ENCODE measurements around the gene RAPGEF2. TPM values are rescaled to one million over a fixed set of nuclear protein-coding genes. Genes with fewer than 3 reads are reported as not detected.

The RAPGEF2 gene
- total and polyA plus RNA-seq, 2 of the 8 experiments (the other 6 are each of a cell fraction or from before 2014, with no cell fraction given): 24.4 to 48.6 TPM

DNA sequence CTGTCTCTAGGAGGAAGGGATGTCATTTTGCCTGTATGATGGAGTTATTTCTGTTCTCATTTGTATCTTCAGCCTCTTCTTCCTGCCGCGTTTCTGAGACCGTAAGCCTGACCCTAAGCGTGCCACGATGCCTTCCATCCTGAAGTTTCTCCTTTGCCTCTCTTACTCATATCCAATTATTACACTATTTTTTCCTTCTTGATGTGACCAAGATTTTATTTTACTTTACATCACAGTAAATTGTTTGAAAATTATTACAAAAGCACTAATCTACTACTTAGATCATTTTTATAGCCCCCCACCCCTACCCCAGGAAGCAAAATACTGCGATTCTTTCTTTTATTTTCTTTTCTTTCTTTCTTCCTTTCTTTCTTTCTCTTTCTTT, 95.0 kb downstream of the RAPGEF2 start:
- ChIA-PET CTCF (ENCODE audit: partially characterized antibody) (interaction anchor here (1.3 to 1.6 kb wide), 3 partner anchors 93 to 346 kb away, joined by 3 to 8 read pairs (median 3); no protein-coding TSS in a partner anchor), POLR2A (ENCODE audit: partially characterized antibody) (interaction anchor here (0.7 kb wide), 1 partner anchor 1002 kb away, joined by 3 read pairs; no protein-coding TSS in a partner anchor)
- Histone ChIP-seq H3K9ac (replicated peaks in 1 of 4; ENCODE audit: extremely low read depth in 1 of 4, low read depth in 3 of 4, low read length in 3 of 4) (peak overlapping the region in 1 of 4 experiments; percentile 8; a peak in 1 of 7 replicates), H2BK120ac (replicated peaks; ENCODE audit: low read depth, low read length) (no peak overlapping the region), H3K27me3 (replicated peaks in 1 of 4; ENCODE audit: control insufficient read depth in 3 of 4, extremely low read depth in 1 of 4, insufficient read depth in 3 of 4, low read length in 3 of 4) (no peaks in the 10 kb centered on the region), H3K23ac (ENCODE audit: insufficient read length) (no peak overlapping the region), H4K8ac (ENCODE audit: extremely low read depth, insufficient read depth, low read length) (no peak overlapping the region), H2BK5ac (ENCODE audit: low read depth, low read length) (no peak overlapping the region), H3K9me3 (ENCODE audit: insufficient read depth in 2 of 2, low read depth in 1 of 2, low read length in 1 of 2) (no peaks in the 10 kb centered on the region), H3K4me1 (replicated peaks in 1 of 4; ENCODE audit: control insufficient read depth in 3 of 4, insufficient read depth in 4 of 4, low read length in 3 of 4) (peaks cover 2 to 7% (median 6%) of the 10 kb centered on the region in 4 experiments; a peak in 6 of 7 replicates), H2BK12ac (ENCODE audit: low read depth, low read length) (no peak overlapping the region), H3K56ac (replicated peaks; ENCODE audit: insufficient read length, low read depth, low read length) (no peak overlapping the region), H3K4me2 (ENCODE audit: insufficient read depth in 1 of 2, low read depth in 2 of 2, low read length in 2 of 2) (peak overlapping the region in 1 of 2 experiments; percentile 33; a peak in 1 of 4 replicates), H3K36me3 (ENCODE audit: control insufficient read depth in 2 of 4, insufficient read depth in 4 of 4, low read length in 3 of 4) (no peaks in the 10 kb centered on the region), H2BK15ac (ENCODE audit: low read length) (no peak overlapping the region), H2BK20ac (ENCODE audit: low read length) (no peak overlapping the region), H2AFZ (ENCODE audit: low read length) (no peak overlapping the region), H4K20me1 (replicated peaks in 1 of 2; ENCODE audit: control insufficient read depth in 1 of 2, insufficient read depth in 2 of 2, low read length in 2 of 2) (no peaks in the 10 kb centered on the region), H4K91ac (replicated peaks; ENCODE audit: insufficient read length, low read length) (no peak overlapping the region), H3K4ac (replicated peaks; ENCODE audit: insufficient read length, low read depth, low read length) (peak overlapping the region; percentile 1), H3K14ac (ENCODE audit: insufficient read length) (no peak overlapping the region), H2AK5ac (ENCODE audit: low read depth, low read length) (no peak overlapping the region), H3K79me2 (ENCODE audit: control insufficient read depth in 1 of 2, insufficient read depth in 2 of 2, low read length in 2 of 2) (peaks cover 0 to 2% of the 10 kb centered on the region in 2 experiments; a peak in 2 of 4 replicates), H4K5ac (ENCODE audit: insufficient read length, low read depth, low read length) (no peak overlapping the region), H3K79me1 (ENCODE audit: low read depth, low read length) (no peaks in the 10 kb centered on the region; the same call in 1 of the 2 replicates), H3K4me3 (ENCODE audit: extremely low read depth in 1 of 4, insufficient read depth in 2 of 4, low read depth in 3 of 4, low read length in 4 of 4) (no peak overlapping the region), H3K27ac (ENCODE audit: low read depth, low read length) (no peak overlapping the region), H3K23me2 (ENCODE audit: low read depth, low read length) (no peaks in the 10 kb centered on the region; the same call in 1 of the 2 replicates), H3K18ac (ENCODE audit: extremely low read depth, low read length) (0 out of 2 replicates have a peak overlapping the region, but pooled peaks have one; percentile 33)
- no peak for FAIRE-seq
- TF ChIP-seq, protein P1, sequence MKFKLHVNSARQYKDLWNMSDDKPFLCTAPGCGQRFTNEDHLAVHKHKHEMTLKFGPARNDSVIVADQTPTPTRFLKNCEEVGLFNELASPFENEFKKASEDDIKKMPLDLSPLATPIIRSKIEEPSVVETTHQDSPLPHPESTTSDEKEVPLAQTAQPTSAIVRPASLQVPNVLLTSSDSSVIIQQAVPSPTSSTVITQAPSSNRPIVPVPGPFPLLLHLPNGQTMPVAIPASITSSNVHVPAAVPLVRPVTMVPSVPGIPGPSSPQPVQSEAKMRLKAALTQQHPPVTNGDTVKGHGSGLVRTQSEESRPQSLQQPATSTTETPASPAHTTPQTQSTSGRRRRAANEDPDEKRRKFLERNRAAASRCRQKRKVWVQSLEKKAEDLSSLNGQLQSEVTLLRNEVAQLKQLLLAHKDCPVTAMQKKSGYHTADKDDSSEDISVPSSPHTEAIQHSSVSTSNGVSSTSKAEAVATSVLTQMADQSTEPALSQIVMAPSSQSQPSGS (IDR thresholded peaks at IDR 0.05; ENCODE audit: low read length): no peak
- TF ChIP-seq TAF7 (optimal IDR thresholded peaks at IDR 0.05; ENCODE audit: borderline replicate concordance, low read depth, low read length) (no peak), RFX5 (IDR thresholded peaks at IDR 0.05; ENCODE audit: borderline replicate concordance, low read depth, low read length) (no peak), SUZ12 (IDR thresholded peaks at IDR 0.05; ENCODE audit: low read length) (no peak), KDM1A (IDR thresholded peaks at IDR 0.05; ENCODE audit: borderline replicate concordance, low read length) (no peak), TEAD4 (IDR thresholded peaks at IDR 0.05; ENCODE audit: low read depth, low read length) (no peak), TAF1 (IDR thresholded peaks at IDR 0.05; ENCODE audit: low read depth, low read length) (no peak), RNF2 (IDR thresholded peaks at IDR 0.05; ENCODE audit: borderline replicate concordance, low read depth, low read length, missing control alignments, poor library complexity, severe bottlenecking) (no peak)
- TF ChIP-seq, protein P2, sequence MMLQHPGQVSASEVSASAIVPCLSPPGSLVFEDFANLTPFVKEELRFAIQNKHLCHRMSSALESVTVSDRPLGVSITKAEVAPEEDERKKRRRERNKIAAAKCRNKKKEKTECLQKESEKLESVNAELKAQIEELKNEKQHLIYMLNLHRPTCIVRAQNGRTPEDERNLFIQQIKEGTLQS (IDR thresholded peaks at IDR 0.05; ENCODE audit: insufficient read depth, low read depth, low read length): no peak
- 92% methylated on average over 6 of the region's 6 CpGs; no CpG with 5 or more reads in 1 of the 2 experiments for WGBS, 2 experiments (ENCODE audit: extremely low coverage in 1 of 2, insufficient coverage in 1 of 2, insufficient read length in 1 of 2, insufficient replicate concordance in 2 of 2, low coverage in 1 of 2, low lambda C conversion rate in 2 of 2, missing lambda C conversion rate in 1 of 2)
- DNase-seq (ENCODE audit: low read depth in 1 of 2, low spot score in 2 of 2): no peak

Data from H1 (cell line).